GM12878 (cell line): Measurements from ENCODE around the gene MID1. TPM values are rescaled to one million over a fixed set of nuclear protein-coding genes. Genes with fewer than 3 reads are reported as not detected.

Source experiments
- ATAC-seq: fragments of 200-7000 bp; cut with Tn5 transposase; 3 replicates; pipeline ENCODE4 v1.9.1; 2020; ENCODE audit warnings: mild to moderate bottlenecking, moderate library complexity
- BruUV-seq: library from RNA; stranded (reverse); fragments of 400-500 nt; replicated peaks from 2 replicates; lab custom pipeline; 2021; lab: Mats Ljungman, UMichigan
- CTCF ChIA-PET: fragments of 300-600 bp; sonication (Branson Sonifier 250); formaldehyde crosslinking; extraction: SDS; loops from one replicate; lab custom pipeline; 2021; ENCODE audit warnings: inconsistent platforms; lab: Yijun Ruan, JAX
- POLR2A ChIA-PET: fragments of 350-600 bp; formaldehyde crosslinking; extraction: SDS; loops from one replicate; lab custom pipeline; 2021; ENCODE audit warnings: inconsistent platforms; lab: Charles Lee
- RAD21 ChIA-PET: fragments of 300-600 bp; sonication (Branson Sonifier 250); formaldehyde crosslinking; loops from one replicate; lab custom pipeline; 2023; ENCODE audit warnings: antibody characterized with exemption; ENCODE audit not compliant: unreplicated experiment; lab: Charles Lee
- SMC1A ChIA-PET: fragments of 300-600 bp; sonication (Branson Sonifier 250); formaldehyde crosslinking; loops from one replicate; lab custom pipeline; 2023; ENCODE audit not compliant: unreplicated experiment, uncharacterized antibody; lab: Charles Lee
- DNase-seq: peaks from one replicate; pipeline ENCODE4 v3.0.0-alpha.2; 2011; ENCODE audit warnings: low read depth, low spot score
- FAIRE-seq: peaks from 3 replicates; lab custom pipeline; 2011; peaks lifted over from hg19 to GRCh38; lab: Jason Lieb, UNC
- H2AFZ ChIP-seq: 2 replicates; pipeline ENCODE4 v1.6.0; 2011; ENCODE audit warnings: low read depth, low read length, control low read depth; ENCODE audit not compliant: control insufficient read depth
- H3K27ac ChIP-seq: 2 replicates; pipeline ENCODE4 v1.5.1; 2011; ENCODE audit warnings: control low read depth; ENCODE audit not compliant: control insufficient read depth, insufficient read depth
- H3K27me3 ChIP-seq, 2 experiments: replicated peaks in 1 of 2; 2 replicates each; pipeline versions ENCODE4 v1.6.0 to v1.6.1; 2011; ENCODE audit warnings: low read length in 1 of 2; ENCODE audit not compliant: control insufficient read depth in 2 of 2, insufficient read depth in 2 of 2
- H3K36me3 ChIP-seq, 2 experiments: 2 replicates each; pipeline ENCODE4 v1.5.1; 2011; ENCODE audit warnings: low read length in 1 of 2; ENCODE audit not compliant: control insufficient read depth in 2 of 2, insufficient read depth in 2 of 2
- H3K4me1 ChIP-seq: 2 replicates; pipeline ENCODE4 v1.6.1; 2011; ENCODE audit warnings: mild to moderate bottlenecking, low read length, moderate library complexity, mixed read lengths; ENCODE audit not compliant: control insufficient read depth, insufficient read depth
- H3K4me2 ChIP-seq: 2 replicates; pipeline ENCODE4 v1.6.0; 2011; ENCODE audit warnings: control low read depth; ENCODE audit not compliant: control insufficient read depth, insufficient read depth
- H3K4me3 ChIP-seq: fragments of 200-600 bp; sonication (generic); 2 replicates; pipeline ENCODE4 v1.5.1; 2016
- H3K79me2 ChIP-seq: 2 replicates; pipeline ENCODE4 v1.6.0; 2011; ENCODE audit warnings: low read length; ENCODE audit not compliant: control insufficient read depth, insufficient read depth
- H3K9ac ChIP-seq: 2 replicates; pipeline ENCODE4 v1.8.0; 2011; ENCODE audit warnings: low read length, control low read depth, mixed read lengths; ENCODE audit not compliant: control insufficient read depth, insufficient read depth
- H3K9me3 ChIP-seq: replicated peaks from 3 replicates; pipeline ENCODE4 v1.5.1; 2011; ENCODE audit warnings: mild to moderate bottlenecking, low read length; ENCODE audit not compliant: control insufficient read depth, insufficient read depth
- H4K20me1 ChIP-seq: 2 replicates; pipeline ENCODE4 v1.6.0; 2011; ENCODE audit not compliant: control insufficient read depth, insufficient read depth
- CREB1 ChIP-seq: IDR thresholded peaks from 2 replicates; pipeline ENCODE4 v1.6.1; 2012; ENCODE audit warnings: low read depth, mild to moderate bottlenecking, inconsistent platforms
- EP300 ChIP-seq, 2 experiments: fragments of 150-350 bp in 1 of 2; IDR thresholded peaks; 2 replicates each; pipeline ENCODE4 v1.6.1; 2011 to 2012; ENCODE audit warnings: low read depth in 2 of 2, low read length in 2 of 2, borderline replicate concordance in 1 of 2, improper control_type of control experiment in 1 of 2, inconsistent platforms in 1 of 2; ENCODE audit not compliant: control insufficient read depth in 1 of 2
- KAT2A ChIP-seq: conservative IDR thresholded peaks from 2 replicates; pipeline ENCODE4 v1.6.1; 2011; ENCODE audit warnings: low read depth, low read length; ENCODE audit not compliant: control insufficient read depth
- MXI1 ChIP-seq: fragments of 150-350 bp; IDR thresholded peaks from 2 replicates; pipeline ENCODE4 v1.6.1; 2011; ENCODE audit warnings: low read depth, mild to moderate bottlenecking, inconsistent platforms, low read length, improper control_type of control experiment
- NBN ChIP-seq: fragments of 450-650 bp; IDR thresholded peaks from 2 replicates; pipeline ENCODE4 v1.6.1; 2016
- POU2F2 ChIP-seq: IDR thresholded peaks from 3 replicates; pipeline ENCODE4 v1.6.1; 2011; ENCODE audit warnings: low read depth, mild to moderate bottlenecking, low read length, borderline replicate concordance
- RELA ChIP-seq: fragments of 450-650 bp; IDR thresholded peaks from 2 replicates; pipeline ENCODE4 v1.8.0; 2014; ENCODE audit warnings: borderline replicate concordance; ENCODE audit not compliant: partially characterized antibody
- SIN3A ChIP-seq: IDR thresholded peaks from 2 replicates; pipeline ENCODE4 v1.6.1; 2012; ENCODE audit warnings: low read depth, low read length, improper control_type of control experiment
- ZZZ3 ChIP-seq: IDR thresholded peaks from 2 replicates; pipeline ENCODE4 v1.6.1; 2011; ENCODE audit warnings: low read depth; ENCODE audit not compliant: control insufficient read depth, insufficient read length
- WGBS: methylation state at CpG from one replicate; pipeline ENCODE4 v1.1.6; 2016; ENCODE audit warnings: low lambda C conversion rate; ENCODE audit not compliant: insufficient replicate concordance, insufficient coverage; ENCODE audit errors: missing lambda C conversion rate; 5-methylcytosine and 5-hydroxymethylcytosine counted together
- in situ Hi-C: fragments of 300-500 bp; cut with MboI; formaldehyde crosslinking; loops from 9 replicates; pipeline ENCODE4 v1.14.3; 2018; ENCODE audit warnings: mixed read lengths
- intact Hi-C: fragments of 100-400 bp; cut with micrococcal nuclease; formaldehyde crosslinking; loops from one replicate; pipeline ENCODE4 v1.14.2; 2022; ENCODE audit not compliant: unreplicated experiment
- polyA plus RNA-seq, 11 experiments: library from polyadenylated mRNA; depleted of rRNA in 4 of 11; unstranded in 6 of 11; stranded (reverse) in 5 of 11; fragments of >200 nt; fragmentation: Nextera tagmentation in 4 of 11; fragmentation: Illumina TruSeq in 1 of 11; extraction: Ambion mirVana in 4 of 11; extraction: Trizol in 1 of 11; gene quantifications; 1 replicate in 1 of 11; 2 replicates in 10 of 11; pipeline versions ENCODE4 v1.2.1 to v1.2.3, GENCODE V29; 2011 to 2016; ENCODE audit warnings: inconsistent platforms in 2 of 11, missing spikeins in 2 of 11, low read depth in 1 of 11
- total RNA-seq, 4 experiments: library from RNA; depleted of rRNA in 3 of 4; stranded (reverse); fragments of >200 nt in 3 of 4; fragmentation: Illumina TruSeq in 1 of 4; extraction: Trizol in 1 of 4; gene quantifications; 2 replicates each; pipeline versions ENCODE4 v1.2.1 to v1.2.3, GENCODE V29; 2013 to 2021
- TF ChIP-seq, protein P1 (sequence below): fragments of 150-350 bp; IDR thresholded peaks from 2 replicates; pipeline ENCODE4 v1.6.1; 2014; ENCODE audit warnings: mild to moderate bottlenecking, low read depth, low read length
- TF ChIP-seq, protein P2 (sequence below): fragments of 450-650 bp; formaldehyde crosslinking; IDR thresholded peaks from 2 replicates; pipeline ENCODE4 v1.4.0; 2020; ENCODE audit warnings: mild to moderate bottlenecking, moderate library complexity
- TF ChIP-seq, protein P3 (sequence below): IDR thresholded peaks from 2 replicates; pipeline ENCODE4 v1.6.1; 2011; ENCODE audit warnings: borderline replicate concordance, low read depth, mild to moderate bottlenecking, moderate library complexity, mixed read lengths, low read length; ENCODE audit not compliant: insufficient read depth; ENCODE audit errors: extremely low read length
- TF ChIP-seq, protein P4 (sequence below): fragments of 450-650 bp; IDR thresholded peaks from 2 replicates; pipeline ENCODE4 v1.6.1; 2017; ENCODE audit warnings: antibody characterized with exemption, mild to moderate bottlenecking, moderate library complexity
- TF ChIP-seq, protein P5 (sequence below): IDR thresholded peaks from 2 replicates; pipeline ENCODE4 v1.6.1; 2011; ENCODE audit warnings: low read depth, low read length, improper control_type of control experiment, borderline replicate concordance

Gene MID1
- total and polyA plus RNA-seq, 10 of the 15 experiments (the other 5 are each of a cell fraction or from before 2014, with no cell fraction given) = 0.04 to 0.51 (median 0.14) TPM; not detected in 1

DNA sequence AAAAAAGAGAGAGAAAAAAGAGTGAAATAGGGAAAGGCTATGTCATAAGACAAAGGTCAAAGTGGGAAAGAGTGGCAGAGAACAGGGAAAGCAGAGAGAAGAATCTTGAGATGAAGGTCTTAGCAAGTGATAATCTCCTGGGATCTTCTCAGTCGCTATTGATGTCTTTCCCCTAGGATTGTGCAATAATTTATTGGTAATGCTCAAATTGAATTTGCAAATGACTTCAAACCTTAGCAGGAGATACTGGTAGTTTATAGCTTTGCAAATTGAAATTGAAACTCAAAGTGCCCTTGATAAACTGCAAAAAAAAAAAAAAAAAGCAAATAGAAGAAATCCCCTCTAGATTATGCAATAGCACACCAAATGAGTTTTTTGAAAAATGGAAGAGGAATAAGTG is 45.7 kb upstream of the MID1 start:
- no peak for DNase-seq
- Histone ChIP-seq H4K20me1 (no peaks in the 10 kb centered on the region), H3K9ac (no peak overlapping the region), H3K9me3 (no peaks in the 10 kb centered on the region), H3K27me3 (no peaks in the 10 kb centered on the region), H3K4me2 (no peak overlapping the region), H3K79me2 (no peaks in the 10 kb centered on the region), H3K4me3 (no peak overlapping the region), H3K27ac (no peak overlapping the region), H3K4me1 (no peaks in the 10 kb centered on the region), H3K36me3 (no peaks in the 10 kb centered on the region), H2AFZ (no peak overlapping the region)
- ChIA-PET RAD21 (no interaction called here), POLR2A (no interaction called here), CTCF (interaction anchor here (1.0 to 1.3 kb wide), 2 partner anchors 57 to 476 kb away, joined by 4 to 5 read pairs; no protein-coding TSS in a partner anchor), SMC1A (interaction anchor here (0.5 to 0.7 kb wide), 2 partner anchors 106 to 442 kb away, joined by 3 to 5 read pairs; no protein-coding TSS in a partner anchor)
- intact Hi-C loops (no loop called here), in situ Hi-C loops (no loop called here)
- 60% methylated on average over 1 of the region's 1 CpG for WGBS
- FAIRE-seq = no peak
- no TSS peak for BruUV-seq
- ATAC-seq = no peak
- TF ChIP-seq, protein P1, sequence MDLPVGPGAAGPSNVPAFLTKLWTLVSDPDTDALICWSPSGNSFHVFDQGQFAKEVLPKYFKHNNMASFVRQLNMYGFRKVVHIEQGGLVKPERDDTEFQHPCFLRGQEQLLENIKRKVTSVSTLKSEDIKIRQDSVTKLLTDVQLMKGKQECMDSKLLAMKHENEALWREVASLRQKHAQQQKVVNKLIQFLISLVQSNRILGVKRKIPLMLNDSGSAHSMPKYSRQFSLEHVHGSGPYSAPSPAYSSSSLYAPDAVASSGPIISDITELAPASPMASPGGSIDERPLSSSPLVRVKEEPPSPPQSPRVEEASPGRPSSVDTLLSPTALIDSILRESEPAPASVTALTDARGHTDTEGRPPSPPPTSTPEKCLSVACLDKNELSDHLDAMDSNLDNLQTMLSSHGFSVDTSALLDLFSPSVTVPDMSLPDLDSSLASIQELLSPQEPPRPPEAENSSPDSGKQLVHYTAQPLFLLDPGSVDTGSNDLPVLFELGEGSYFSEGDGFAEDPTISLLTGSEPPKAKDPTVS = no peak
- no peak for TF ChIP-seq SIN3A
- TF ChIP-seq, protein P2, sequence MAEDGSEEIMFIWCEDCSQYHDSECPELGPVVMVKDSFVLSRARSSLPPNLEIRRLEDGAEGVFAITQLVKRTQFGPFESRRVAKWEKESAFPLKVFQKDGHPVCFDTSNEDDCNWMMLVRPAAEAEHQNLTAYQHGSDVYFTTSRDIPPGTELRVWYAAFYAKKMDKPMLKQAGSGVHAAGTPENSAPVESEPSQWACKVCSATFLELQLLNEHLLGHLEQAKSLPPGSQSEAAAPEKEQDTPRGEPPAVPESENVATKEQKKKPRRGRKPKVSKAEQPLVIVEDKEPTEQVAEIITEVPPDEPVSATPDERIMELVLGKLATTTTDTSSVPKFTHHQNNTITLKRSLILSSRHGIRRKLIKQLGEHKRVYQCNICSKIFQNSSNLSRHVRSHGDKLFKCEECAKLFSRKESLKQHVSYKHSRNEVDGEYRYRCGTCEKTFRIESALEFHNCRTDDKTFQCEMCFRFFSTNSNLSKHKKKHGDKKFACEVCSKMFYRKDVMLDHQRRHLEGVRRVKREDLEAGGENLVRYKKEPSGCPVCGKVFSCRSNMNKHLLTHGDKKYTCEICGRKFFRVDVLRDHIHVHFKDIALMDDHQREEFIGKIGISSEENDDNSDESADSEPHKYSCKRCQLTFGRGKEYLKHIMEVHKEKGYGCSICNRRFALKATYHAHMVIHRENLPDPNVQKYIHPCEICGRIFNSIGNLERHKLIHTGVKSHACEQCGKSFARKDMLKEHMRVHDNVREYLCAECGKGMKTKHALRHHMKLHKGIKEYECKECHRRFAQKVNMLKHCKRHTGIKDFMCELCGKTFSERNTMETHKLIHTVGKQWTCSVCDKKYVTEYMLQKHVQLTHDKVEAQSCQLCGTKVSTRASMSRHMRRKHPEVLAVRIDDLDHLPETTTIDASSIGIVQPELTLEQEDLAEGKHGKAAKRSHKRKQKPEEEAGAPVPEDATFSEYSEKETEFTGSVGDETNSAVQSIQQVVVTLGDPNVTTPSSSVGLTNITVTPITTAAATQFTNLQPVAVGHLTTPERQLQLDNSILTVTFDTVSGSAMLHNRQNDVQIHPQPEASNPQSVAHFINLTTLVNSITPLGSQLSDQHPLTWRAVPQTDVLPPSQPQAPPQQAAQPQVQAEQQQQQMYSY (CRISPR knock-in tag) = no peak
- no peak for TF ChIP-seq NBN
- TF ChIP-seq CREB1 = no peak
- TF ChIP-seq POU2F2 = no peak
- TF ChIP-seq, protein P3, sequence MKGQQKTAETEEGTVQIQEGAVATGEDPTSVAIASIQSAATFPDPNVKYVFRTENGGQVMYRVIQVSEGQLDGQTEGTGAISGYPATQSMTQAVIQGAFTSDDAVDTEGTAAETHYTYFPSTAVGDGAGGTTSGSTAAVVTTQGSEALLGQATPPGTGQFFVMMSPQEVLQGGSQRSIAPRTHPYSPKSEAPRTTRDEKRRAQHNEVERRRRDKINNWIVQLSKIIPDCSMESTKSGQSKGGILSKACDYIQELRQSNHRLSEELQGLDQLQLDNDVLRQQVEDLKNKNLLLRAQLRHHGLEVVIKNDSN = no peak
- TF ChIP-seq ZZZ3 = no peak
- TF ChIP-seq EP300 (IDR thresholded peaks at IDR 0.05; ENCODE audit: borderline replicate concordance in 1 of 2, control insufficient read depth in 1 of 2, low read depth in 2 of 2, low read length in 2 of 2) = no peak
- TF ChIP-seq RELA = no peak
- TF ChIP-seq MXI1 = no peak
- TF ChIP-seq, protein P4, sequence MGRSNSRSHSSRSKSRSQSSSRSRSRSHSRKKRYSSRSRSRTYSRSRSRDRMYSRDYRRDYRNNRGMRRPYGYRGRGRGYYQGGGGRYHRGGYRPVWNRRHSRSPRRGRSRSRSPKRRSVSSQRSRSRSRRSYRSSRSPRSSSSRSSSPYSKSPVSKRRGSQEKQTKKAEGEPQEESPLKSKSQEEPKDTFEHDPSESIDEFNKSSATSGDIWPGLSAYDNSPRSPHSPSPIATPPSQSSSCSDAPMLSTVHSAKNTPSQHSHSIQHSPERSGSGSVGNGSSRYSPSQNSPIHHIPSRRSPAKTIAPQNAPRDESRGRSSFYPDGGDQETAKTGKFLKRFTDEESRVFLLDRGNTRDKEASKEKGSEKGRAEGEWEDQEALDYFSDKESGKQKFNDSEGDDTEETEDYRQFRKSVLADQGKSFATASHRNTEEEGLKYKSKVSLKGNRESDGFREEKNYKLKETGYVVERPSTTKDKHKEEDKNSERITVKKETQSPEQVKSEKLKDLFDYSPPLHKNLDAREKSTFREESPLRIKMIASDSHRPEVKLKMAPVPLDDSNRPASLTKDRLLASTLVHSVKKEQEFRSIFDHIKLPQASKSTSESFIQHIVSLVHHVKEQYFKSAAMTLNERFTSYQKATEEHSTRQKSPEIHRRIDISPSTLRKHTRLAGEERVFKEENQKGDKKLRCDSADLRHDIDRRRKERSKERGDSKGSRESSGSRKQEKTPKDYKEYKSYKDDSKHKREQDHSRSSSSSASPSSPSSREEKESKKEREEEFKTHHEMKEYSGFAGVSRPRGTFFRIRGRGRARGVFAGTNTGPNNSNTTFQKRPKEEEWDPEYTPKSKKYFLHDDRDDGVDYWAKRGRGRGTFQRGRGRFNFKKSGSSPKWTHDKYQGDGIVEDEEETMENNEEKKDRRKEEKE = no peak
- no peak for TF ChIP-seq KAT2A
- TF ChIP-seq, protein P5, sequence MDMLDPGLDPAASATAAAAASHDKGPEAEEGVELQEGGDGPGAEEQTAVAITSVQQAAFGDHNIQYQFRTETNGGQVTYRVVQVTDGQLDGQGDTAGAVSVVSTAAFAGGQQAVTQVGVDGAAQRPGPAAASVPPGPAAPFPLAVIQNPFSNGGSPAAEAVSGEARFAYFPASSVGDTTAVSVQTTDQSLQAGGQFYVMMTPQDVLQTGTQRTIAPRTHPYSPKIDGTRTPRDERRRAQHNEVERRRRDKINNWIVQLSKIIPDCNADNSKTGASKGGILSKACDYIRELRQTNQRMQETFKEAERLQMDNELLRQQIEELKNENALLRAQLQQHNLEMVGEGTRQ = no peak
